GM12864 (cell line): Measurements from ENCODE around the gene AHSA1.

Source experiments
- DNase-seq: peaks from one replicate; pipeline ENCODE4 v3.0.0-alpha.2; 2011; ENCODE audit warnings: low read depth
- H3K4me3 ChIP-seq: 2 replicates; pipeline ENCODE4 v1.5.1; 2011; ENCODE audit warnings: mild to moderate bottlenecking, low read depth, low read length, control low read depth
- CTCF ChIP-seq: IDR thresholded peaks from 2 replicates; pipeline ENCODE4 v1.5.1; 2011; ENCODE audit warnings: low read depth, mild to moderate bottlenecking, moderate library complexity, low read length, control low read depth, inconsistent platforms; ENCODE audit errors: missing control alignments

Gene AHSA1

GRCh38 chr14:77426396-77426795 lies 31.5 kb upstream of the AHSA1 start:
- no peak for TF ChIP-seq CTCF
- no peak overlapping the region for H3K4me3 ChIP-seq
- DNase-seq, result no peak

GRCh38 chr14:77436042-77436441 lies 21.9 kb upstream of the AHSA1 start:
- no peak for DNase-seq
- TF ChIP-seq CTCF, result no peak
- no peak overlapping the region for H3K4me3 ChIP-seq

GRCh38 chr14:77438596-77438995 lies 19.3 kb upstream of the AHSA1 start:
- no peak for TF ChIP-seq CTCF
- H3K4me3 ChIP-seq, result no peak overlapping the region
- no peak for DNase-seq

GRCh38 chr14:77439861-77440260 lies 18.0 kb upstream of the AHSA1 start:
- no peak overlapping the region for H3K4me3 ChIP-seq
- no peak for DNase-seq
- no peak for TF ChIP-seq CTCF

GRCh38 chr14:77442196-77442595 lies 15.7 kb upstream of the AHSA1 start:
- no peak for TF ChIP-seq CTCF
- DNase-seq, result no peak
- H3K4me3 ChIP-seq, result no peak overlapping the region

GRCh38 chr14:77455966-77456640 lies 1.8 kb upstream of the AHSA1 start:
- DNase-seq, result no peak
- H3K4me3 ChIP-seq, result peak overlapping the region; percentile 94; the same call in 1 of the 2 replicates
- no peak for TF ChIP-seq CTCF

GRCh38 chr14:77457115-77457521 lies 775 bp upstream of the AHSA1 start:
- H3K4me3 ChIP-seq, result peak overlapping the region; percentile 94
- DNase-seq, result no peak
- no peak for TF ChIP-seq CTCF
